ENCODE results near the gene ATP6V0A4.

Gene ATP6V0A4

DNA sequence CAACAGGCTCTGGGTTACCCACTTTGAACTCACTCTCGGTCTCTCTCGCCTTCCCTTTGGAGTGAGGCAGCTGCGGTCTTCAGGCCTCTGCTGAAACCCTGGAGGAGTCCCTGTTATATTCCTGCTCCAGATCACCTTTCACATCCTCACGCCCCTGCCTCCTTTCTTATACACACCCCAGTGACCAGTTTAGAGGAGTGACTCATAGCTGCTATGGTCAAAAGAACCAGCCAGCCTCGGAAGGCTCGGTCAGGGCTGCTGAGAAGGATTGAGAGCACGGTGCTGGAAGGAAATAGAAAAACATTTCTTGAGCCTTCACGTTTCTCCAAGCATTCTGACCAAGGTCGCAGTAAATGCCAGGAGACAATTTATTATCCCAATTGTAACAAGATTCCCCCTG, 68.6 kb downstream of the ATP6V0A4 start:
- no peaks in the 10 kb centered on the region for H3K9me2 ChIP-seq (replicated peaks; ENCODE audit: insufficient read depth, low read length)
- H3F3A ChIP-seq (ENCODE audit: insufficient read depth), result no peaks in the 10 kb centered on the region
- no peak overlapping the region for H3K9ac ChIP-seq (ENCODE audit: low read length)
- H2AFZ ChIP-seq (ENCODE audit: low read depth, low read length, severe bottlenecking), result no peak overlapping the region
- no peaks in the 10 kb centered on the region for H3K36me3 ChIP-seq (ENCODE audit: low read length)
- H3K27ac ChIP-seq (ENCODE audit: low read depth, low read length), result no peak overlapping the region
- no peaks in the 10 kb centered on the region for H3K79me2 ChIP-seq (ENCODE audit: insufficient read depth, low read length)
- no peak for TF ChIP-seq EZH2phosphoT487 (conservative IDR thresholded peaks at IDR 0.05; ENCODE audit: low read length)
- TF ChIP-seq, protein P1, sequence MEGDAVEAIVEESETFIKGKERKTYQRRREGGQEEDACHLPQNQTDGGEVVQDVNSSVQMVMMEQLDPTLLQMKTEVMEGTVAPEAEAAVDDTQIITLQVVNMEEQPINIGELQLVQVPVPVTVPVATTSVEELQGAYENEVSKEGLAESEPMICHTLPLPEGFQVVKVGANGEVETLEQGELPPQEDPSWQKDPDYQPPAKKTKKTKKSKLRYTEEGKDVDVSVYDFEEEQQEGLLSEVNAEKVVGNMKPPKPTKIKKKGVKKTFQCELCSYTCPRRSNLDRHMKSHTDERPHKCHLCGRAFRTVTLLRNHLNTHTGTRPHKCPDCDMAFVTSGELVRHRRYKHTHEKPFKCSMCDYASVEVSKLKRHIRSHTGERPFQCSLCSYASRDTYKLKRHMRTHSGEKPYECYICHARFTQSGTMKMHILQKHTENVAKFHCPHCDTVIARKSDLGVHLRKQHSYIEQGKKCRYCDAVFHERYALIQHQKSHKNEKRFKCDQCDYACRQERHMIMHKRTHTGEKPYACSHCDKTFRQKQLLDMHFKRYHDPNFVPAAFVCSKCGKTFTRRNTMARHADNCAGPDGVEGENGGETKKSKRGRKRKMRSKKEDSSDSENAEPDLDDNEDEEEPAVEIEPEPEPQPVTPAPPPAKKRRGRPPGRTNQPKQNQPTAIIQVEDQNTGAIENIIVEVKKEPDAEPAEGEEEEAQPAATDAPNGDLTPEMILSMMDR (IDR thresholded peaks at IDR 0.05; ENCODE audit: insufficient read depth, low read length, poor library complexity, severe bottlenecking), result no peak
- no peaks in the 10 kb centered on the region for H4K20me1 ChIP-seq (ENCODE audit: low read depth, low read length)
- H3K27me3 ChIP-seq (ENCODE audit: low read length), result no peaks in the 10 kb centered on the region
- no peak overlapping the region for H3K4me3 ChIP-seq (ENCODE audit: insufficient read depth, low read length, poor library complexity, severe bottlenecking)
- no peaks in the 10 kb centered on the region for H3K9me3 ChIP-seq (ENCODE audit: insufficient read depth, low read length)
- H3K4me2 ChIP-seq (ENCODE audit: low read depth, low read length, poor library complexity, severe bottlenecking), result no peak overlapping the region

DNA sequence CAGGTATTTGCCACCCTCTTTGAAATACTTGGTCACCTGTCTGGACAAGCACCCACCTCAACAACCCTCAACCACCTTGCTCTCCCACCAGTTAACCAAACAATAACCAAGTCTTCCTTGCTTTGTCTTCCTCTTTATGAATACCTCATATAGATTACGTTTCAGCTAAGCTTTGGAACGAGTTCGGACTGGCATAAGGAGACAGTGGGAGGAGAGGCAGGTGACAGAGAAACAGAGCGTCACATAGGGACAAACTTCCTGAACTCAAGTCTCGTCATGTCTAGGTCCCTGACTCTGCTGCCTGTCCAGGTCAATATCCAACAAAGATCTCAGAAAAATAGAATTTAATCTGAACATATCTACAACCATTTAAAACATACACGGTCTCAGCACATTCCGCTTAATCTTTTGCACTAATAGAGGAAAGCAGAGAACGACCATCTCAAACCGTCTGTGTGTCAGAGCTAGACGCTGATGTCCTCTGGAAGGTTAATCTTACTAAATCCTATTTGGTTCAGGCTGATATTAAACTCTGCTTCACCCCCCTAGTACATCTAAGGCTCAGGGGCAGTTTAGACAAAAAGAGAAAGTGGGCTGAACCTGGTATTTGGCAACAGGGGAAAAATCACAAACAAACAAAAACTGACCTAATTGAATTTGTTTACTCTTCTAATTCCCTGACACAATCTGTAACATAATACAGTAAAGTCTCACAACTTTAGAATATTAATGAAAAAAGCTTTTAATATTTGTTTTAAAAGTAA, 70.5 kb downstream of the ATP6V0A4 start:
- no peak overlapping the region for H2AFZ ChIP-seq (ENCODE audit: low read depth, low read length, severe bottlenecking)
- H3K36me3 ChIP-seq (ENCODE audit: low read length), result no peaks in the 10 kb centered on the region
- H3F3A ChIP-seq (ENCODE audit: insufficient read depth), result no peaks in the 10 kb centered on the region
- no peaks in the 10 kb centered on the region for H3K27me3 ChIP-seq (ENCODE audit: low read length)
- no peak overlapping the region for H3K9ac ChIP-seq (ENCODE audit: low read length)
- no peaks in the 10 kb centered on the region for H3K9me3 ChIP-seq (ENCODE audit: insufficient read depth, low read length)
- H3K9me2 ChIP-seq (replicated peaks; ENCODE audit: insufficient read depth, low read length), result no peaks in the 10 kb centered on the region
- no peak overlapping the region for H3K4me3 ChIP-seq (ENCODE audit: insufficient read depth, low read length, poor library complexity, severe bottlenecking)
- no peaks in the 10 kb centered on the region for H4K20me1 ChIP-seq (ENCODE audit: low read depth, low read length)
- H3K27ac ChIP-seq (ENCODE audit: low read depth, low read length), result no peak overlapping the region
- TF ChIP-seq, protein P1 (IDR thresholded peaks at IDR 0.05; ENCODE audit: insufficient read depth, low read length, poor library complexity, severe bottlenecking), result no peak
- TF ChIP-seq EZH2phosphoT487 (conservative IDR thresholded peaks at IDR 0.05; ENCODE audit: low read length), result no peak
- no peak overlapping the region for H3K4me2 ChIP-seq (ENCODE audit: low read depth, low read length, poor library complexity, severe bottlenecking)
- H3K79me2 ChIP-seq (ENCODE audit: insufficient read depth, low read length), result no peaks in the 10 kb centered on the region

DNA sequence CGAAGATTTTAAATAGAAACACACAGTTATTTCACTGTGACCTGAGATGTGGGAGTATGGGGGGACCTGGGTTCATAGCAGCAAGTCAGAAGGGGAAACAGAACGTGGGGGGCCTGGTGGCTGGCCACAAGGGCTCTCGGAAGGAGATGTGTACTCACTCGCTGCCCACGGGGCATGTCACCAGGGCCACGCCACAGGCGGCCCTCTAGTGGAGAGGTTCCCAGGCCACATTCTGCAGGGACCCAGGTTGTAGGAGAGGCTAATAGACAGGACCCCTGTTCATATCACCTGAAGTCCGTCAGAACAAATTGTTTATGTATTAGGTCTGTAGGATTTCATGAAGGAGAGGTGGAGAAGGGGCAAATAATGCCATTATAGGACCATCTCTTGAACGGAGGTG, 71.7 kb downstream of the ATP6V0A4 start:
- Histone ChIP-seq H3F3A (ENCODE audit: insufficient read depth) (no peaks in the 10 kb centered on the region), H3K27ac (ENCODE audit: low read depth, low read length) (no peak overlapping the region), H4K20me1 (ENCODE audit: low read depth, low read length) (no peaks in the 10 kb centered on the region), H3K36me3 (ENCODE audit: low read length) (no peaks in the 10 kb centered on the region), H2AFZ (ENCODE audit: low read depth, low read length, severe bottlenecking) (no peak overlapping the region), H3K4me3 (ENCODE audit: insufficient read depth, low read length, poor library complexity, severe bottlenecking) (no peak overlapping the region), H3K9me3 (ENCODE audit: insufficient read depth, low read length) (no peaks in the 10 kb centered on the region), H3K27me3 (ENCODE audit: low read length) (no peaks in the 10 kb centered on the region), H3K9me2 (replicated peaks; ENCODE audit: insufficient read depth, low read length) (no peaks in the 10 kb centered on the region), H3K79me2 (ENCODE audit: insufficient read depth, low read length) (no peaks in the 10 kb centered on the region), H3K4me2 (ENCODE audit: low read depth, low read length, poor library complexity, severe bottlenecking) (no peak overlapping the region), H3K9ac (ENCODE audit: low read length) (no peak overlapping the region)
- no peak for TF ChIP-seq EZH2phosphoT487 (conservative IDR thresholded peaks at IDR 0.05; ENCODE audit: low read length)
- TF ChIP-seq, protein P1 (IDR thresholded peaks at IDR 0.05; ENCODE audit: insufficient read depth, low read length, poor library complexity, severe bottlenecking), result no peak
